ENCODE results near the gene PTBP1.

Gene PTBP1

GRCh38 chr19:801030-801860 is 4.0 kb downstream of the PTBP1 start:
- H3K36me3 ChIP-seq (ENCODE audit: control insufficient read depth, insufficient read depth, low read length) = peaks cover 22% of the 10 kb centered on the region
- no peak overlapping the region for H3K4ac ChIP-seq (ENCODE audit: low read depth, low read length)
- peaks cover 3% of the 10 kb centered on the region for H3K4me1 ChIP-seq (ENCODE audit: control insufficient read depth, low read depth, low read length)
- no peaks in the 10 kb centered on the region for H3K27me3 ChIP-seq (ENCODE audit: insufficient read depth, low read length, poor library complexity)
- H3K79me2 ChIP-seq (ENCODE audit: control insufficient read depth, insufficient read depth, low read length) = peaks cover 82% of the 10 kb centered on the region
- no peak overlapping the region for H4K5ac ChIP-seq (ENCODE audit: low read length)
- H2AK5ac ChIP-seq (ENCODE audit: low read length) = no peak overlapping the region
- peak overlapping the region; percentile 29 for H3K9ac ChIP-seq (ENCODE audit: low read length)
- H3K56ac ChIP-seq (ENCODE audit: low read length) = peak overlapping the region; percentile 44
- H4K8ac ChIP-seq (ENCODE audit: low read depth, low read length) = no peak overlapping the region
- no peak overlapping the region for H3K4me2 ChIP-seq (ENCODE audit: low read length)
- peaks cover 2% of the 10 kb centered on the region for H3K79me1 ChIP-seq (ENCODE audit: low read length)
- H2BK15ac ChIP-seq (replicated peaks; ENCODE audit: low read depth) = no peak overlapping the region
- no CpG with 5 or more reads among the region's 29 CpGs for WGBS (ENCODE audit: extremely low coverage, insufficient coverage, low lambda C conversion rate)
- DNase-seq = no peak
- no peak overlapping the region for H3K18ac ChIP-seq (ENCODE audit: low read length)
- no peak overlapping the region for H2BK5ac ChIP-seq (ENCODE audit: low read length)
- no peak overlapping the region for H3K23ac ChIP-seq (ENCODE audit: low read length)
- no peak overlapping the region for H2BK120ac ChIP-seq (ENCODE audit: low read depth, low read length)
- no peak overlapping the region for H3K27ac ChIP-seq (ENCODE audit: low read depth, low read length)
- no peak overlapping the region for H3K4me3 ChIP-seq (ENCODE audit: low read length)

- Histone ChIP-seq H3K4me2 (ENCODE audit: low read length) (no peak overlapping the region), H4K8ac (ENCODE audit: low read depth, low read length) (no peak overlapping the region), H2BK15ac (replicated peaks; ENCODE audit: low read depth) (no peak overlapping the region), H2BK120ac (ENCODE audit: low read depth, low read length) (no peak overlapping the region), H3K4ac (ENCODE audit: low read depth, low read length) (no peak overlapping the region), H4K5ac (ENCODE audit: low read length) (no peak overlapping the region), H2BK5ac (ENCODE audit: low read length) (no peak overlapping the region), H3K18ac (ENCODE audit: low read length) (no peak overlapping the region), H3K9ac (ENCODE audit: low read length) (peak overlapping the region; percentile 27), H3K79me2 (ENCODE audit: control insufficient read depth, insufficient read depth, low read length) (peaks cover 88% of the 10 kb centered on the region), H3K4me3 (ENCODE audit: low read length) (no peak overlapping the region), H3K27ac (ENCODE audit: low read depth, low read length) (no peak overlapping the region), H3K4me1 (ENCODE audit: control insufficient read depth, low read depth, low read length) (peaks cover 3% of the 10 kb centered on the region), H3K79me1 (ENCODE audit: low read length) (peaks cover 7% of the 10 kb centered on the region), H3K27me3 (ENCODE audit: insufficient read depth, low read length, poor library complexity) (no peaks in the 10 kb centered on the region), H3K36me3 (ENCODE audit: control insufficient read depth, insufficient read depth, low read length) (peaks cover 30% of the 10 kb centered on the region), H2AK5ac (ENCODE audit: low read length) (no peak overlapping the region), H3K56ac (ENCODE audit: low read length) (peak overlapping the region; percentile 70), H3K23ac (ENCODE audit: low read length) (no peak overlapping the region)
- no CpG with 5 or more reads among the region's 23 CpGs for WGBS (ENCODE audit: extremely low coverage, insufficient coverage, low lambda C conversion rate)
- no peak for DNase-seq
These were observed 4.7 kb downstream of the PTBP1 start for GRCh38 chr19:801861-802497.

GRCh38 chr19:802498-803098 is 5.3 kb downstream of the PTBP1 start:
- Histone ChIP-seq H3K4me2 (ENCODE audit: low read length) (no peak overlapping the region), H4K8ac (ENCODE audit: low read depth, low read length) (no peak overlapping the region), H4K5ac (ENCODE audit: low read length) (no peak overlapping the region), H3K23ac (ENCODE audit: low read length) (no peak overlapping the region), H2AK5ac (ENCODE audit: low read length) (no peak overlapping the region), H2BK120ac (ENCODE audit: low read depth, low read length) (no peak overlapping the region), H3K56ac (ENCODE audit: low read length) (peak overlapping the region; percentile 70), H3K27ac (ENCODE audit: low read depth, low read length) (no peak overlapping the region), H3K79me2 (ENCODE audit: control insufficient read depth, insufficient read depth, low read length) (peaks cover 95% of the 10 kb centered on the region), H2BK5ac (ENCODE audit: low read length) (no peak overlapping the region), H3K4me1 (ENCODE audit: control insufficient read depth, low read depth, low read length) (peaks cover 3% of the 10 kb centered on the region), H3K18ac (ENCODE audit: low read length) (no peak overlapping the region), H3K4me3 (ENCODE audit: low read length) (no peak overlapping the region), H3K4ac (ENCODE audit: low read depth, low read length) (no peak overlapping the region), H3K79me1 (ENCODE audit: low read length) (peaks cover 11% of the 10 kb centered on the region), H3K36me3 (ENCODE audit: control insufficient read depth, insufficient read depth, low read length) (peaks cover 34% of the 10 kb centered on the region), H3K9ac (ENCODE audit: low read length) (no peak overlapping the region), H2BK15ac (replicated peaks; ENCODE audit: low read depth) (no peak overlapping the region), H3K27me3 (ENCODE audit: insufficient read depth, low read length, poor library complexity) (no peaks in the 10 kb centered on the region)
- DNase-seq = no peak
- WGBS (ENCODE audit: extremely low coverage, insufficient coverage, low lambda C conversion rate) = no CpG with 5 or more reads among the region's 28 CpGs

GRCh38 chr19:803099-803561 is 5.9 kb downstream of the PTBP1 start:
- Histone ChIP-seq H2BK15ac (replicated peaks; ENCODE audit: low read depth) (no peak overlapping the region), H2BK120ac (ENCODE audit: low read depth, low read length) (no peak overlapping the region), H3K23ac (ENCODE audit: low read length) (no peak overlapping the region), H4K5ac (ENCODE audit: low read length) (no peak overlapping the region), H3K27me3 (ENCODE audit: insufficient read depth, low read length, poor library complexity) (no peaks in the 10 kb centered on the region), H2AK5ac (ENCODE audit: low read length) (no peak overlapping the region), H3K36me3 (ENCODE audit: control insufficient read depth, insufficient read depth, low read length) (peaks cover 38% of the 10 kb centered on the region), H3K9ac (ENCODE audit: low read length) (no peak overlapping the region), H3K56ac (ENCODE audit: low read length) (no peak overlapping the region), H3K4me1 (ENCODE audit: control insufficient read depth, low read depth, low read length) (peaks cover 3% of the 10 kb centered on the region), H3K79me1 (ENCODE audit: low read length) (peaks cover 15% of the 10 kb centered on the region), H3K79me2 (ENCODE audit: control insufficient read depth, insufficient read depth, low read length) (peaks cover 96% of the 10 kb centered on the region), H3K18ac (ENCODE audit: low read length) (no peak overlapping the region), H3K4ac (ENCODE audit: low read depth, low read length) (no peak overlapping the region), H2BK5ac (ENCODE audit: low read length) (no peak overlapping the region), H4K8ac (ENCODE audit: low read depth, low read length) (no peak overlapping the region), H3K27ac (ENCODE audit: low read depth, low read length) (no peak overlapping the region), H3K4me2 (ENCODE audit: low read length) (no peak overlapping the region), H3K4me3 (ENCODE audit: low read length) (no peak overlapping the region)
- whole genome bisulfite sequencing (ENCODE audit: extremely low coverage, insufficient coverage, low lambda C conversion rate) = no CpG with 5 or more reads among the region's 17 CpGs
- no peak for DNase-seq

- Histone ChIP-seq H3K27ac (ENCODE audit: low read depth, low read length) (no peak overlapping the region), H3K4me3 (ENCODE audit: low read length) (no peak overlapping the region), H3K27me3 (ENCODE audit: insufficient read depth, low read length, poor library complexity) (no peaks in the 10 kb centered on the region), H4K8ac (ENCODE audit: low read depth, low read length) (no peak overlapping the region), H2BK120ac (ENCODE audit: low read depth, low read length) (no peak overlapping the region), H2BK15ac (replicated peaks; ENCODE audit: low read depth) (no peak overlapping the region), H3K23ac (ENCODE audit: low read length) (no peak overlapping the region), H2AK5ac (ENCODE audit: low read length) (no peak overlapping the region), H3K4me1 (ENCODE audit: control insufficient read depth, low read depth, low read length) (peaks cover 3% of the 10 kb centered on the region), H3K56ac (ENCODE audit: low read length) (no peak overlapping the region), H3K36me3 (ENCODE audit: control insufficient read depth, insufficient read depth, low read length) (peaks cover 42% of the 10 kb centered on the region), H3K79me2 (ENCODE audit: control insufficient read depth, insufficient read depth, low read length) (peaks cover 89% of the 10 kb centered on the region), H3K79me1 (ENCODE audit: low read length) (peaks cover 15% of the 10 kb centered on the region), H3K4ac (ENCODE audit: low read depth, low read length) (no peak overlapping the region), H3K18ac (ENCODE audit: low read length) (no peak overlapping the region), H3K4me2 (ENCODE audit: low read length) (no peak overlapping the region), H3K9ac (ENCODE audit: low read length) (no peak overlapping the region), H4K5ac (ENCODE audit: low read length) (no peak overlapping the region), H2BK5ac (ENCODE audit: low read length) (no peak overlapping the region)
- WGBS (ENCODE audit: extremely low coverage, insufficient coverage, low lambda C conversion rate) = no CpG with 5 or more reads among the region's 31 CpGs
- no peak for DNase-seq
These were observed 6.6 kb downstream of the PTBP1 start for GRCh38 chr19:803686-804418.
